DND-41 (cell line): ENCODE results near the gene TRAM2.

Experiments
- ATAC-seq: fragments of 200-7000 bp; cut with Tn5 transposase; 3 replicates; pipeline ENCODE4 v1.9.1; 2021; ENCODE audit warnings: low read depth; ENCODE audit not compliant: insufficient read depth
- DNase-seq: peaks from one replicate; pipeline ENCODE4 v3.0.0-alpha.2; 2020
- H2AFZ ChIP-seq: 2 replicates; pipeline ENCODE4 v1.6.0; 2012; ENCODE audit warnings: low read depth, low read length
- H3K27ac ChIP-seq: 2 replicates; pipeline ENCODE4 v1.5.1; 2012; ENCODE audit warnings: low read length, inconsistent platforms
- H3K27me3 ChIP-seq: fragments of 200-600 bp; sonication (generic); 2 replicates; pipeline ENCODE4 v1.6.0; 2012; ENCODE audit warnings: low read length, mild to moderate bottlenecking, inconsistent platforms; ENCODE audit not compliant: insufficient read depth, poor library complexity
- H3K36me3 ChIP-seq: 2 replicates; pipeline ENCODE4 v1.5.1; 2012; ENCODE audit warnings: low read length, inconsistent platforms; ENCODE audit not compliant: insufficient read depth
- H3K4me1 ChIP-seq: 2 replicates; pipeline ENCODE4 v1.5.1; 2012; ENCODE audit warnings: mild to moderate bottlenecking, low read length; ENCODE audit not compliant: insufficient read depth
- H3K4me2 ChIP-seq: 2 replicates; pipeline ENCODE4 v1.6.0; 2012; ENCODE audit warnings: mild to moderate bottlenecking, moderate library complexity, low read length, inconsistent platforms; ENCODE audit not compliant: insufficient read depth
- H3K4me3 ChIP-seq, 2 experiments: fragments of 200-600 bp in 1 of 2; shearing (Covaris generic) in 1 of 2; 2 replicates each; pipeline ENCODE4 v1.5.1; 2012 to 2016; ENCODE audit warnings: inconsistent platforms in 2 of 2, low read length in 2 of 2, mild to moderate bottlenecking in 2 of 2, low read depth in 1 of 2, moderate library complexity in 1 of 2
- H3K79me2 ChIP-seq: 2 replicates; pipeline ENCODE4 v1.6.0; 2012; ENCODE audit warnings: low read length, inconsistent platforms; ENCODE audit not compliant: insufficient read depth
- H3K9ac ChIP-seq: 2 replicates; pipeline ENCODE4 v1.6.0; 2012; ENCODE audit warnings: low read depth, mild to moderate bottlenecking, inconsistent platforms, low read length, moderate library complexity
- H3K9me3 ChIP-seq: 2 replicates; pipeline ENCODE4 v1.5.1; 2012; ENCODE audit warnings: low read length, moderate library complexity, mild to moderate bottlenecking, inconsistent platforms; ENCODE audit not compliant: insufficient read depth, severe bottlenecking
- H4K20me1 ChIP-seq: 2 replicates; pipeline ENCODE4 v1.6.0; 2012; ENCODE audit warnings: low read length; ENCODE audit not compliant: insufficient read depth
- CTCF ChIP-seq: IDR thresholded peaks from 2 replicates; pipeline ENCODE4 v1.5.1; 2012; ENCODE audit warnings: borderline replicate concordance, low read length, moderate library complexity, mild to moderate bottlenecking; ENCODE audit not compliant: poor library complexity, severe bottlenecking; ENCODE audit errors: extremely low read depth
- EZH2 ChIP-seq: IDR thresholded peaks from 3 replicates; pipeline ENCODE4 v1.6.1; 2012; ENCODE audit warnings: borderline replicate concordance, low read depth, mild to moderate bottlenecking, moderate library complexity, low read length, inconsistent platforms; ENCODE audit not compliant: severe bottlenecking

The TRAM2 gene

GRCh38 chr6:52543729-52544601 lies 32.9 kb downstream of the TRAM2 start:
- Histone ChIP-seq H3K79me2 (peaks cover 71% of the 10 kb centered on the region), H4K20me1 (peaks cover 16% of the 10 kb centered on the region; the same call in 1 of the 2 replicates), H3K36me3 (no peaks in the 10 kb centered on the region), H3K4me2 (no peak overlapping the region), H3K27ac (no peak overlapping the region), H3K9me3 (no peaks in the 10 kb centered on the region), H3K9ac (no peak overlapping the region), H3K4me1 (peaks cover 21% of the 10 kb centered on the region), H2AFZ (no peak overlapping the region), H3K27me3 (no peaks in the 10 kb centered on the region), H3K4me3 (no peak overlapping the region)
- ATAC-seq (no peak), DNase-seq (no peak)
- TF ChIP-seq EZH2 (no peak), CTCF (no peak)

GRCh38 chr6:52543262-52543661 lies 33.6 kb downstream of the TRAM2 start:
- Histone ChIP-seq H2AFZ (no peak overlapping the region), H3K36me3 (no peaks in the 10 kb centered on the region), H3K9me3 (no peaks in the 10 kb centered on the region), H3K4me2 (no peak overlapping the region), H3K27me3 (no peaks in the 10 kb centered on the region), H3K79me2 (peaks cover 71% of the 10 kb centered on the region), H4K20me1 (peaks cover 16% of the 10 kb centered on the region; the same call in 1 of the 2 replicates), H3K4me1 (peaks cover 29% of the 10 kb centered on the region), H3K9ac (no peak overlapping the region), H3K27ac (no peak overlapping the region), H3K4me3 (no peak overlapping the region)
- DNase-seq: no peak
- ATAC-seq: no peak
- TF ChIP-seq EZH2 (no peak), CTCF (no peak)

- TF ChIP-seq EZH2 (no peak), CTCF (no peak)
- no peak overlapping the region for H3K4me3 ChIP-seq
- H3K27me3 ChIP-seq: no peaks in the 10 kb centered on the region
- no peak overlapping the region for H3K27ac ChIP-seq
- peaks cover 56% of the 10 kb centered on the region for H3K79me2 ChIP-seq
- no peak for DNase-seq
- H2AFZ ChIP-seq: no peak overlapping the region
- H3K9ac ChIP-seq: no peak overlapping the region
- no peaks in the 10 kb centered on the region for H3K36me3 ChIP-seq
- peaks cover 7% of the 10 kb centered on the region; the same call in 1 of the 2 replicates for H4K20me1 ChIP-seq
- no peak overlapping the region for H3K4me2 ChIP-seq
- H3K4me1 ChIP-seq: peaks cover 50% of the 10 kb centered on the region
- H3K9me3 ChIP-seq: no peaks in the 10 kb centered on the region
- ATAC-seq: no peak
These were observed 35.7 kb downstream of the TRAM2 start for GRCh38 chr6:52541135-52541534.
